Caki2 (cell line): ENCODE measurements around the gene TCF19. TPM values are rescaled to one million over a fixed set of nuclear protein-coding genes. Genes with fewer than 3 reads are reported as not detected.
"Not testable (repeated sequence)": the region's sequence is repeated elsewhere in the genome, so short reads cannot be mapped to it uniquely, and the experiment has no call there.

Source experiments
- DNase-seq: peaks from one replicate; pipeline ENCODE4 v3.0.0-alpha.2; 2015; ENCODE audit warnings: low read depth
- in situ Hi-C: cut with HindIII; loops from 2 replicates; pipeline ENCODE4 v1.10.0; 2016; ENCODE audit warnings: low sequenced_read_pairs, low pct_unique_long_range_greater_than_20kb, mixed read lengths
- total RNA-seq: library from RNA; depleted of rRNA; stranded (reverse); fragments of >200 nt; shearing (Covaris generic); gene quantifications from 2 replicates; pipeline ENCODE4 v1.2.3, GENCODE V29; 2014; ENCODE audit warnings: low replicate concordance

Gene TCF19
- total RNA-seq, 1 experiment from 2014 or later, result 37.6 TPM

GRCh38 chr6:31154436-31154835 lies 4.0 kb upstream of the TCF19 start:
- no peak for DNase-seq
- in situ Hi-C loops, result no loop called here

- DNase-seq, result no peak
- in situ Hi-C loops, result no loop called here
Observed at GRCh38 chr6:31156641-31157040, 1.7 kb upstream of the TCF19 start.

GRCh38 chr6:31157513-31158139 lies 763 bp upstream of the TCF19 start, which contains the start of gene CCHCR1:
CCHCR1 (minus strand) TSS chr6:31157802; CDS start chr6:31157600, 202 bp downstream.
- DNase-seq, result no peak
- in situ Hi-C loops, result no loop called here

- peak; percentile 55 for DNase-seq
- in situ Hi-C loops, result no loop called here
Observed at GRCh38 chr6:31158863-31159855, 770 bp downstream of the TCF19 start.

GRCh38 chr6:31161216-31162126 lies 3.1 kb downstream of the TCF19 start:
- in situ Hi-C loops, result no loop called here

GRCh38 chr6:31162463-31163165 lies 4.2 kb downstream of the TCF19 start:
- DNase-seq, result no peak
- in situ Hi-C loops, result no loop called here

More at GRCh38 chr6:31161216-31162126, 3.1 kb downstream of the TCF19 start:
- no peak for DNase-seq

GRCh38 chr6:31163922-31164321 lies 5.5 kb downstream of the TCF19 start:
- no peak for DNase-seq
- in situ Hi-C loops, result no loop called here

GRCh38 chr6:31164475-31165063 lies 6.2 kb downstream of the TCF19 start:
- DNase-seq, in situ Hi-C loops: not testable (repeated sequence)

GRCh38 chr6:31165064-31165832 lies 6.9 kb downstream of the TCF19 start:
- in situ Hi-C loops, DNase-seq: not testable (repeated sequence)

- in situ Hi-C loops, result no loop called here
- DNase-seq, result no peak
Observed at GRCh38 chr6:31165986-31166385, 7.6 kb downstream of the TCF19 start.

GRCh38 chr6:31168606-31169005 lies 10.2 kb downstream of the TCF19 start:
- DNase-seq, result no peak
- in situ Hi-C loops, result no loop called here

- in situ Hi-C loops, result no loop called here
- no peak for DNase-seq
Observed at GRCh38 chr6:31169123-31169857, 10.9 kb downstream of the TCF19 start.

- in situ Hi-C loops, DNase-seq: not testable (repeated sequence)
Observed at GRCh38 chr6:31169858-31170599, 11.6 kb downstream of the TCF19 start.

GRCh38 chr6:31170600-31170881 lies 12.2 kb downstream of the TCF19 start, which contains the start of gene POU5F1:
POU5F1 (minus strand) TSS chr6:31170682; CDS start chr6:31170620, 62 bp downstream.
- DNase-seq, result no peak
- in situ Hi-C loops, result no loop called here

- in situ Hi-C loops, result no loop called here
- DNase-seq, result no peak
Observed at GRCh38 chr6:31170987-31171671, 12.7 kb downstream of the TCF19 start.
